Effector memory CD8-positive, alpha-beta T cell (primary cell): ENCODE results near the gene IL1RAP.

Experiments
- ATAC-seq: fragments of 150-1000 bp; cut with Tn5 transposase; replicated peaks from 2 replicates; pipeline ENCODE4 v1.10.0; 2021; ENCODE audit warnings: mild to moderate bottlenecking, moderate library complexity
- DNase-seq, 3 experiments: peaks; one replicate each; pipeline ENCODE4 v3.0.0; 2021
- H3K27ac Mint-ChIP-seq, 2 donors: one replicate each; pipeline ENCODE4 v1.8.0; 2022; ENCODE audit warnings: mild to moderate bottlenecking in 2 of 2, mixed read lengths in 2 of 2, moderate library complexity in 2 of 2
- H3K27me3 Mint-ChIP-seq, 2 donors: one replicate each; pipeline ENCODE4 v1.8.0; 2022; ENCODE audit warnings: mixed read lengths in 2 of 2
- H3K36me3 Mint-ChIP-seq: one replicate; pipeline ENCODE4 v1.8.0; 2022; ENCODE audit warnings: mild to moderate bottlenecking, moderate library complexity, mixed read lengths; ENCODE audit not compliant: insufficient read depth
- H3K4me1 Mint-ChIP-seq, 2 donors: one replicate each; pipeline ENCODE4 v1.8.0; 2022; ENCODE audit warnings: low read depth in 2 of 2, mixed read lengths in 2 of 2
- H3K4me3 Mint-ChIP-seq, 2 donors: one replicate each; pipeline ENCODE4 v1.8.0; 2022; ENCODE audit warnings: mild to moderate bottlenecking in 2 of 2, mixed read lengths in 2 of 2, moderate library complexity in 2 of 2
- H3K9me3 Mint-ChIP-seq, 2 donors: one replicate each; pipeline ENCODE4 v1.8.0; 2022; ENCODE audit warnings: mixed read lengths in 2 of 2

The IL1RAP gene

DNA sequence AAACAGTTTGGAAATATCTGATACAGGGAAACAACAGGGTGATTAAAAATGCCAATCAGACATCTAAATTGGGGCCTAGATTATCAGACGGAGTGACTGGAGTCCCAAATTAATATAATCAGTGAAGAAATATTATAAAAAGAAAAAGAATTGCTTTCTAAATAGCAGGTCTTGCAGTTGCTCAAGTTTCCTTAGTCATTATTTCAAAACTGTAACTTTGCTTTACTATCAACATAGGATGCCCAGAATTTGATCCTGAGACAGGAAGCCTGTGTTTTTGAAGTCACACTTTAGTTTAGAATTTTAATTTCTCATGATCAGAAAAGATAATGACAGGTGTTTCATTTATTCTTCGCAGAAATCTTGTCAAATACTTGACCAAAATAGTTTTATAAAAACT is 105.9 kb downstream of the IL1RAP start:
- DNase-seq (no peak), ATAC-seq (no peak)
- Mint-ChIP-seq H3K4me1 (peaks cover 0 to 7% of the 10 kb centered on the region in 2 donors), H3K36me3 (peaks cover 6% of the 10 kb centered on the region), H3K4me3 (no peak overlapping the region), H3K27me3 (no peaks in the 10 kb centered on the region), H3K9me3 (no peaks in the 10 kb centered on the region), H3K27ac (no peak overlapping the region)

DNA sequence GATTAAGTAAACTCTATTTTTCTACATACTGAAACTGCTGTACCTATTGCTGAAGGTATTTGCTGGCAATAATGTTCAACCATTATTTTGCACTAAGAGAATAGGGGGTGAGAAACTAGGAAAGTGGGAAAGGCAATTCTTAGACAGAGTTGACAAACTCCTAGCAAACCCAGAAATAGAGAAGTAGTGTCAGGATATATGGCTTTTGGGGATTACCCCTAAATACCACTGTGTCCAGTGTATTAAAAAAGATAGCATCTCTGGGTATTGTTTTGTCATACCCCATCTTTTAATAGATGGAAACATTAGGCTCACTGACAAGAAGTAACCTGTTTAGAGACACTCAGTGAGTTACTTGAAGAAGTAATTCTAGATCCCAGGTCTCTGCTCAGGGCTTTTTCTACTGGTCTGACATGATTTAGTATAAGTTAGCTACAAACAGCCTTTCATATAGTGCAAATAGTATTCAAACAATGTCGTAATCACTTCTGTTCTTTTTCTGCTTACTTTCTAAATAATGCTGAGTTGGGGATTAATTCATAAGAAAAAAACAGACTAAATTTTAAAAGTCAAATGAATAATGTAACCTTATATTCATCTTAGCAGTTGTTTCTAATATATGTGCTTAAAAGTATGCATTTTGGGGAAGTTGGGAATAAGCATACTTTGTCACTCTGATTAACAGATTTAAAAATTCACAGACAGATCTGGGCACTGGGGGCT is 107.2 kb downstream of the IL1RAP start:
- no peak for ATAC-seq
- H3K36me3 Mint-ChIP-seq: peaks cover 6% of the 10 kb centered on the region

DNA sequence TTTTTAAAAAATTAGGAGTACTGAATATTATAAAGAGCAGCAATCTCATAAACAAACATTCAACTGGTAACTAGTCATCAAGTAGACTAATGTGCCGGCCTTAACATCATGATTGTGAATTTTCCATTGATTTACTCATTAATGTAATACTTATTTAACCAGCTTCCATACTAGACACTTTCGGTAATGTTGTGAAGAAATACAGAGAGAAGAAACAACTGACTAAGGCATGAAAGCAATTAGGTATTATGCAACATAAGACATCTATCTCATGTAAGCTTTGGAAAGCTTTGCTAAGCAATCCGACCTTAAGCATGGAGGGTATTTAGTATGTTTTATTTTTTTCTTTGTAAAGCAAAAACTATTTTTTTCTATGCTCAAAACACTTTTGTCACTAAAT is 108.0 kb downstream of the IL1RAP start:
- peaks cover 6% of the 10 kb centered on the region for H3K36me3 Mint-ChIP-seq
- DNase-seq (no peak), ATAC-seq (no peak)
- H3K4me3 Mint-ChIP-seq: no peak overlapping the region
- no peaks in the 10 kb centered on the region for H3K27me3 Mint-ChIP-seq
- H3K27ac Mint-ChIP-seq: no peak overlapping the region
- no peaks in the 10 kb centered on the region for H3K9me3 Mint-ChIP-seq
- H3K4me1 Mint-ChIP-seq: peaks cover 0 to 7% of the 10 kb centered on the region in 2 donors

More for the DNA sequence above, 107.2 kb downstream of the IL1RAP start:
- Mint-ChIP-seq H3K4me3 (no peak overlapping the region), H3K9me3 (no peaks in the 10 kb centered on the region), H3K27ac (no peak overlapping the region), H3K27me3 (no peaks in the 10 kb centered on the region), H3K4me1 (peaks cover 0 to 7% of the 10 kb centered on the region in 2 donors)
- DNase-seq: no peak

DNA sequence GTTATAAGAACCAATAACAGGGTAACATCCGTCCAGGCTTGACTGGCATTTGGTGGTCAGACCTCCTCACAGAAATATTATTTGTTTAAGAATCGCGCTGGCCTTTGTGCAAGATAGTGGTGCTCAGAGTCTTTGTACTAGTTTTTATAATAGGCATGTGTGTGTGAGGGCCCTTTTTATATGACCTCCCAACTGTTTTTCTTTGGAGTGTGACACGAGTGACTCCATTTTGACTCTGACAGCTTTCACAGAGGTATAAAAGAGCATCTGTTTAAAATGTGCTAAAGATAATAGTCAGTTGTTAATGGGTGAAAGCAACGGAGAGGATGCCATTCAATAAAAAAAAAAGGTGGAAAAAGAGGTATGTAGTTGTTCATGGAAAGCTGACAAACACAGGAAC is 110.4 kb downstream of the IL1RAP start:
- no peak overlapping the region for H3K27ac Mint-ChIP-seq
- H3K4me1 Mint-ChIP-seq: no peaks in the 10 kb centered on the region
- DNase-seq: no peak
- H3K36me3 Mint-ChIP-seq: peaks cover 6% of the 10 kb centered on the region
- no peak overlapping the region for H3K4me3 Mint-ChIP-seq
- no peaks in the 10 kb centered on the region for H3K9me3 Mint-ChIP-seq
- no peak for ATAC-seq
- H3K27me3 Mint-ChIP-seq: no peaks in the 10 kb centered on the region

DNA sequence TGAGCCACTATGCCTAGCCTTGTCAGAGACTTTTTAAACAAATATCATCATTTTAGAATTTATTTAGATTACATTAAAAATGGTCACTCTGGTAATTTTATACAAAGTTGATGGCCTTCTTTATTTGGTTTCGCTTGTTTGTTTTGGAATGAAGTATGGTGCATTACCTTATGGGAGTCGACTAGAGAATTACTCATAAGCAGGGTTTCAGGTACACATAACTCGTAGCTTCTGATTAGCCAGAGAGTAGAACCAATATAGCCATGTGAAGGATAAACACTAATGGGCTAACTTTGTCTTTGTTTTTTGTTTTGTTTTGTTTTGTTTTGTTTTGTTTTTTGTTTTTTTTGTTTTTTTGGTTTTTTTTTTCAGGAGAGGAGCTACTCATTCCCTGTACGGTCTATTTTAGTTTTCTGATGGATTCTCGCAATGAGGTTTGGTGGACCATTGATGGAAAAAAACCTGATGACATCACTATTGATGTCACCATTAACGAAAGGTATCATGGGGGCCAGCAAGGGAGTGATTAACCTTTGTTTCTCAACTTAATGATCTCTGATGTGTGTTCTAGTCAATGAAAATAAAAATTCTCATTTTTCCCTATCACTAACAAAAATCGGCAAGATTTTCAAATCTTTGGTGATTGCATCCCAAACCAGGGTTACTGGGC is 113.2 kb downstream of the IL1RAP start:
- Mint-ChIP-seq H3K27me3 (no peaks in the 10 kb centered on the region), H3K4me3 (no peak overlapping the region), H3K36me3 (peaks cover 6% of the 10 kb centered on the region), H3K27ac (no peak overlapping the region), H3K9me3 (no peaks in the 10 kb centered on the region), H3K4me1 (peaks cover 0 to 4% of the 10 kb centered on the region in 2 donors)
- ATAC-seq: no peak
- DNase-seq: no peak

DNA sequence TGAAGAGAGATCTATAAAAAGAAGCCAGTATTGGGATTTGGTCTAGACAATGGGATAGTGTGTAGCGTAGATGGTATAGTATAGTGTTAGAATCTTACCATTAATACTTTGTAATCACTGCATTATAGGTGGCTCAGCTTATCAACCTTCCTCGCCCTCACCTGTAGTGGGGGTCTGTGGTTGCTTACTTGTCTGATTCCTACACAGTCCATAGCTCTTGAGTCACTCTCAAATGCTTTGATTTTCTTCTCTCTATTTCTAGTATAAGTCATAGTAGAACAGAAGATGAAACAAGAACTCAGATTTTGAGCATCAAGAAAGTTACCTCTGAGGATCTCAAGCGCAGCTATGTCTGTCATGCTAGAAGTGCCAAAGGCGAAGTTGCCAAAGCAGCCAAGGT is 115.2 kb downstream of the IL1RAP start:
- H3K9me3 Mint-ChIP-seq: no peaks in the 10 kb centered on the region
- no peak for ATAC-seq
- H3K27me3 Mint-ChIP-seq: no peaks in the 10 kb centered on the region
- H3K27ac Mint-ChIP-seq: no peak overlapping the region
- DNase-seq: no peak
- H3K4me3 Mint-ChIP-seq: no peak overlapping the region
- peaks cover 4% of the 10 kb centered on the region for H3K36me3 Mint-ChIP-seq
- H3K4me1 Mint-ChIP-seq: peaks cover 0 to 4% of the 10 kb centered on the region in 2 donors

DNA sequence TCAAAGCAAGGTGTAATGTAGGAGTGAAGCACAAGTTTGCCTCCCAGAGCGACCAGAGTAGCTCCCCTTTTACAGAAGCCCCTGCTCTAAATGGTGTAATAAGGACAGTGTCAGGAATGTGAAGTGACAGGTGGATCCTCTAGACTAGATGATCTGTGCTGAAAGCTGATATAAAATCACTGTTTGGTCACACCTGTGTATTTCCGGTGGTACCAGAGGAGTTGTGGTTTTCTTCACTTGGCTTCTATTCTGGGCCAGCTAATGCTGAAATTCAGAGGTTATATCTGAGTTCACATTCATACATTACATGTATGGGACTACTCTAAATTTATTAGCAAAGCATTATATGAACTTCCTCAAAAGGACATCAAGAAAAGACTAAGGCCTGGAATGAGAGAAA is 117.4 kb downstream of the IL1RAP start:
- DNase-seq (no peak), ATAC-seq (no peak)
- Mint-ChIP-seq H3K27ac (no peak overlapping the region), H3K27me3 (no peaks in the 10 kb centered on the region), H3K4me3 (no peak overlapping the region), H3K9me3 (no peaks in the 10 kb centered on the region), H3K4me1 (peaks cover 0 to 4% of the 10 kb centered on the region in 2 donors), H3K36me3 (no peaks in the 10 kb centered on the region)

DNA sequence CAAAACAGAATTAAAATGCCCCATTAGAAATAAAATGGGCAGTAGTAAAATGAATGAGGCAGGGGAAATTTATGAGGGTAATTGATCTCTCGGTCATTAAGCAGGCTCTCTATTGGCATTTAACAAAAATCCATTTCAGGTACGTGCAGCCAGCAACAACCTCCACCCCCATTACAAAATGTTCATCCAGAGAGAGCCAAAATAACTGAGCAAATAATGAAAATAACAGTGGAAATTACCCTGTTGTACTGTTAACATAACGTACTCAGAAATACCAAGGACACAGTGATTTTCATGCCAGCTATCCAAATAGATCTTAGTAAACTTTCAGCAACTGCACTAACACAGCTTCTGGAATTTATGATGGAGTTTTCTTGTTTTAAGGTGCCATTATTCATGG is 127.7 kb downstream of the IL1RAP start:
- peaks cover 4% of the 10 kb centered on the region for H3K36me3 Mint-ChIP-seq
- no peak overlapping the region for H3K27ac Mint-ChIP-seq
- H3K27me3 Mint-ChIP-seq: no peaks in the 10 kb centered on the region
- H3K4me3 Mint-ChIP-seq: no peak overlapping the region
- ATAC-seq (no peak), DNase-seq (no peak)
- H3K9me3 Mint-ChIP-seq: no peaks in the 10 kb centered on the region
- no peaks in the 10 kb centered on the region for H3K4me1 Mint-ChIP-seq

DNA sequence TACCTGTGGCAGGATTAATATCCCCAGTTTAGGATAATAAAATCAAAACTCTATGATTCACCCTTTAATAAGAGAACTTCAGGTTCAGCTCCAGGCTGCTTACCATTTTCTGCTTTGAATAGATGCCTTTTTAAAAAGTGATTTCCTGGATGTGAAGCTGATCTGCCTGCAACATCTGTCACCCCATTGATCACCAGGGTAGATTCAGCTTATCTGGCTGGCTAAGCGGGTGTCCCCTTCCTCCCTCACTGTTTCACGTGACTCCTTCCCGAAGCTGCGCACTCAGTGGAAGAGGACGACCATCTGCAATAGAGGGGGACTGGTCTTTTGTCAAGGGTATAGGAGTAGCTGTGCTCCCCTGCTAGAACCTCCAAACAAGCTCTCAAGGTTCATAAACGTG is 128.1 kb downstream of the IL1RAP start:
- DNase-seq (no peak), ATAC-seq (no peak)
- no peaks in the 10 kb centered on the region for H3K4me1 Mint-ChIP-seq
- no peaks in the 10 kb centered on the region for H3K27me3 Mint-ChIP-seq
- H3K9me3 Mint-ChIP-seq: no peaks in the 10 kb centered on the region
- peaks cover 4% of the 10 kb centered on the region for H3K36me3 Mint-ChIP-seq
- H3K27ac Mint-ChIP-seq: no peak overlapping the region
- H3K4me3 Mint-ChIP-seq: no peak overlapping the region

DNA sequence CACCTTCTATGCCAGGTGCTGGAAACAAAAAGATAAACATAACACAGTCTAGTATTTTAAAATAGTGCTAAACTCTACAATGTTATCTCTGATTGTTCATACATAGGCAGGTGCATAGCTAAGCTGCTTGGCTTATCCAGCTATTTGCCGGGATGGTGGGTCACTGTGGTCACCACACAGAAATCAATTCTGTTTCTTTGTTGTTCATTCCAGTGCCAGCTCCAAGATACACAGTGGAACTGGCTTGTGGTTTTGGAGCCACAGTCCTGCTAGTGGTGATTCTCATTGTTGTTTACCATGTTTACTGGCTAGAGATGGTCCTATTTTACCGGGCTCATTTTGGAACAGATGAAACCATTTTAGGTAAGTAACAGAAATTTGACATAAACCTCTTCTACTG is 130.2 kb downstream of the IL1RAP start:
- no peak for ATAC-seq
- Mint-ChIP-seq H3K4me1 (no peaks in the 10 kb centered on the region), H3K9me3 (no peaks in the 10 kb centered on the region), H3K4me3 (no peak overlapping the region), H3K27ac (no peak overlapping the region), H3K27me3 (no peaks in the 10 kb centered on the region), H3K36me3 (peaks cover 4% of the 10 kb centered on the region)
- DNase-seq: no peak

DNA sequence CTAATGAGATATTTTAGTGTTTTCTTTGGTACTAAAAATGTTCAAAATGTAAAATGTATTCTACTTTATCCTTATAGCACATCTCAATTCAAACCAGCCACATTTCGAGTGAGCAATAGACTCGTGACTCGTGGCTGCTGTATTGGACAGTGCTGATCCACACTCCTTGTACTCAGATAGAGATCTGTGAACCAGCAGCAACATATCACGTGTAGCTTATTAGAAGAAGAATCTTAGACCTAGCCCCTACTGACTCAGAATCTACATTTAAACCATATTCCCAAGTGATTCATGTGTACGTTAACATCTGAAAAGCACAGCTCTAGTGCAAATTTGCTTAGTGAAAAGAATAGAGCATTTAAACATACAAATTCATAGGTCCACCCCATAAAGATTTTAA is 130.9 kb downstream of the IL1RAP start:
- no peak for ATAC-seq
- no peak for DNase-seq
- H3K27ac Mint-ChIP-seq: no peak overlapping the region
- no peaks in the 10 kb centered on the region for H3K4me1 Mint-ChIP-seq
- H3K36me3 Mint-ChIP-seq: peaks cover 4% of the 10 kb centered on the region
- H3K4me3 Mint-ChIP-seq: no peak overlapping the region
- no peaks in the 10 kb centered on the region for H3K27me3 Mint-ChIP-seq
- H3K9me3 Mint-ChIP-seq: no peaks in the 10 kb centered on the region

DNA sequence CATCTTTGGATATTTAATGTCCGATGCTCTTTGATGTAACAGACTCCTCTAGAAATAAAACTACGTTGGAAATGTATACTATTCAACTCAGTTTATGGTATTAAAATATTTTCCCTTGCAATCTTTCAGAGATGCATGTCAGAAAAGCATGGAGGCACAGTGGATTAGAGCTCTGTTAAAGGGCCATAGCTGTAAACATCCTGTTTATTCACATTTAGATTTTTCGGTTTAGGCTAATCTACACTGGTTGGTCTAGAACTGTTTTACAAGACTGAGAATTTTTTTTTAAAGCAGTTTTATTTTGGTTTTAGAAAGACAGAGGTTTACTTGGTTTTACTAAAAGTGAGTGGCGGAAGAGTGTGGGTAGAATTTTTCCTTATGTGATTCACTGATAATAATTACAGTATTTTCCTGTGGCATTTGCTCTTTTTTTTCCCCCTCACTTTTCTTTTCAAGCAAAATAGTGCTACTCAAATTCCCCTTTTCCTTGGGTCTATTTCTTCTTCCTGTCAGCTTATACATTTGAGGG is 132.1 kb downstream of the IL1RAP start:
- DNase-seq (no peak), ATAC-seq (no peak)
- Mint-ChIP-seq H3K4me1 (no peaks in the 10 kb centered on the region), H3K9me3 (no peaks in the 10 kb centered on the region), H3K4me3 (no peak overlapping the region), H3K36me3 (peaks cover 4% of the 10 kb centered on the region), H3K27me3 (no peaks in the 10 kb centered on the region), H3K27ac (no peak overlapping the region)

DNA sequence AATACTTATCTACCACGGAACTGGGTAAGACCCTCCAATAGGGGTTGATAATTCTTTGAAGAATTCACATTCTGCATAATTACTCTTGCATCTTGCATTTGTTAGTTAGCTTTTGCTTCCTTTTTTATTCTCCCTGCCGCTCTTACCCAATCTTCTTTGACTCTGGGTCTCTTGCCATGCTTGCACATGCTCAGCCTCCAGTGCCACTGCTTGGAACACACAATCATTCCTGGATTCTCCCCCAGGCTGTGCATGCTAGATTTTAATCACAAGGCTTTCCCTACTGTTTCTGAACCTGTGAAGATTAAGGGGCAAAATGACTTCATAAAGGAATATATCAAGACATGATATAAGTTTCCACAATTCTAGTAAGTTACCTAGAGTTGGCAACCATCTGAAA is 133.1 kb downstream of the IL1RAP start:
- Mint-ChIP-seq H3K27ac (no peak overlapping the region), H3K4me1 (no peaks in the 10 kb centered on the region)
- ATAC-seq: no peak

DNA sequence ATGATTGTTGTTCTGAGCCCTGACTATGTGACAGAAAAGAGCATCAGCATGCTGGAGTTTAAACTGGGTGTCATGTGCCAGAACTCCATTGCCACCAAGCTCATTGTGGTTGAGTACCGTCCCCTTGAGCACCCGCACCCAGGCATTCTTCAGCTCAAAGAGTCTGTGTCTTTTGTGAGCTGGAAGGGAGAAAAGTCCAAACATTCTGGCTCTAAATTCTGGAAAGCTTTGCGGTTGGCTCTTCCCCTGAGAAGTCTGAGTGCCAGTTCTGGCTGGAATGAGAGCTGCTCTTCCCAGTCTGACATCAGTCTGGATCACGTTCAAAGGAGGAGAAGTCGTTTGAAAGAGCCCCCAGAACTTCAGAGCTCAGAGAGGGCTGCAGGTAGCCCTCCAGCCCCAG is 142.0 kb downstream of the IL1RAP start:
- DNase-seq: no peak
- Mint-ChIP-seq H3K27ac (no peak overlapping the region), H3K4me3 (no peak overlapping the region), H3K27me3 (peaks cover 0 to 10% of the 10 kb centered on the region in 2 donors), H3K4me1 (no peaks in the 10 kb centered on the region), H3K36me3 (no peaks in the 10 kb centered on the region), H3K9me3 (peaks cover 0 to 1% of the 10 kb centered on the region in 2 donors)
- no peak for ATAC-seq

More for the DNA sequence above, 133.1 kb downstream of the IL1RAP start:
- Mint-ChIP-seq H3K9me3 (no peaks in the 10 kb centered on the region), H3K36me3 (peaks cover 4% of the 10 kb centered on the region), H3K27me3 (no peaks in the 10 kb centered on the region), H3K4me3 (no peak overlapping the region)
- no peak for DNase-seq
